Measurements from ENCODE around the gene PPFIA2.

- TF ChIP-seq CTCF (IDR thresholded peaks at IDR 0.05): no peak
- TF ChIP-seq POLR2A (IDR thresholded peaks at IDR 0.05; ENCODE audit: low read depth): no peak
- no peak for TF ChIP-seq POLR2AphosphoS5 (IDR thresholded peaks at IDR 0.05)
- TF ChIP-seq EP300 (IDR thresholded peaks at IDR 0.05): no peak
These were observed 266.9 kb downstream of the PPFIA2 start for GRCh38 chr12:81492131-81492720.

Measured in esophagus muscularis mucosa (tissue), 4 donors.